K562 (cell line): ENCODE data around the gene RHBDF2. TPM values are rescaled to one million over a fixed set of nuclear protein-coding genes. Genes with fewer than 3 reads are reported as not detected.

Source experiments
- ATAC-seq: fragments of 200-7000 bp; cut with Tn5 transposase; 3 replicates; pipeline ENCODE4 v1.9.1; 2020; ENCODE audit warnings: moderate library complexity
- BruUV-seq: library from RNA; stranded (reverse); fragments of 400-500 nt; replicated peaks from 2 replicates; lab custom pipeline; 2021; lab: Mats Ljungman, UMichigan
- CTCF ChIA-PET: fragments of 300-600 bp; formaldehyde crosslinking; extraction: SDS; loops from one replicate; lab custom pipeline; 2021; ENCODE audit warnings: low intra/inter-chr PET ratio; lab: Yijun Ruan, JAX
- POLR2A ChIA-PET: fragments of 300-600, 350-650 bp; sonication (Branson Sonifier 250); formaldehyde crosslinking; extraction: SDS; loops from one replicate; lab custom pipeline; 2021; ENCODE audit warnings: antibody characterized with exemption, inconsistent platforms; lab: Yijun Ruan, JAX
- DNase-seq, 4 experiments: peaks; one replicate each; pipeline versions ENCODE4 v3.0.0 to v3.0.0-alpha.2; 2011 to 2018; ENCODE audit warnings: low spot score in 3 of 4, mixed read lengths in 3 of 4; ENCODE audit errors: extremely low read depth in 1 of 4
- FAIRE-seq: peaks from 2 replicates; lab custom pipeline; 2011; peaks lifted over from hg19 to GRCh38; lab: Jason Lieb, UNC
- H2AFZ ChIP-seq: 2 replicates; pipeline ENCODE4 v1.6.0; 2011; ENCODE audit warnings: low read depth, low read length, control low read depth, inconsistent platforms
- H3K27ac ChIP-seq: fragments of 200-600 bp; 3 replicates; pipeline ENCODE4 v1.8.0; 2011; ENCODE audit warnings: low read depth, mild to moderate bottlenecking, control low read depth, inconsistent platforms, low read length, moderate library complexity, mixed read lengths; ENCODE audit errors: extremely low read depth
- H3K27me3 ChIP-seq, 2 experiments: fragments of 300-600 bp in 1 of 2; 2 replicates in 1 of 2; 3 replicates in 1 of 2; pipeline versions ENCODE4 v1.6.0 to v1.8.0; 2011; ENCODE audit warnings: inconsistent platforms in 2 of 2, low read length in 2 of 2, mild to moderate bottlenecking in 1 of 2, mixed read lengths in 1 of 2, moderate library complexity in 1 of 2; ENCODE audit not compliant: control insufficient read depth in 2 of 2, insufficient read depth in 2 of 2
- H3K36me3 ChIP-seq: fragments of 300-600 bp; 3 replicates; pipeline ENCODE4 v1.8.0; 2011; ENCODE audit warnings: mild to moderate bottlenecking, low read length, inconsistent platforms; ENCODE audit not compliant: control insufficient read depth, insufficient read depth
- H3K4me1 ChIP-seq, 2 experiments: fragments of 200-600 bp in 1 of 2; replicated peaks in 1 of 2; 2 replicates in 1 of 2; 3 replicates in 1 of 2; pipeline versions ENCODE4 v1.5.1 to v1.8.0; 2011; ENCODE audit warnings: inconsistent platforms in 2 of 2, low read length in 2 of 2, mild to moderate bottlenecking in 1 of 2, mixed read lengths in 1 of 2, moderate library complexity in 1 of 2; ENCODE audit not compliant: control insufficient read depth in 2 of 2, insufficient read depth in 2 of 2
- H3K4me2 ChIP-seq: 2 replicates; pipeline ENCODE4 v1.6.1; 2011; ENCODE audit warnings: low read length, control low read depth, inconsistent platforms, mixed read lengths; ENCODE audit not compliant: insufficient read depth
- H3K4me3 ChIP-seq: fragments of 200-600 bp; sonication (generic), shearing (Covaris generic); 2 replicates; pipeline ENCODE4 v1.5.1; 2016; ENCODE audit warnings: control low read depth, inconsistent platforms
- H3K79me2 ChIP-seq: fragments of 200-600 bp; 3 replicates; pipeline ENCODE4 v1.8.0; 2011; ENCODE audit warnings: low read length, inconsistent platforms; ENCODE audit not compliant: control insufficient read depth, insufficient read depth
- H3K9ac ChIP-seq, 2 experiments: 2 replicates each; pipeline versions ENCODE4 v1.6.0 to v1.6.1; 2011; ENCODE audit warnings: low read depth in 2 of 2, low read length in 2 of 2, control low read depth in 1 of 2, inconsistent platforms in 1 of 2, mild to moderate bottlenecking in 1 of 2, mixed read lengths in 1 of 2; ENCODE audit not compliant: insufficient read depth in 1 of 2
- H3K9me1 ChIP-seq: one replicate; pipeline ENCODE4 v1.6.0; 2011; ENCODE audit warnings: inconsistent platforms, mild to moderate bottlenecking, low read length, moderate library complexity; ENCODE audit not compliant: control insufficient read depth, insufficient read depth
- H3K9me3 ChIP-seq: replicated peaks from 2 replicates; pipeline ENCODE4 v1.5.1; 2011; ENCODE audit warnings: low read depth, low read length, inconsistent platforms; ENCODE audit not compliant: control insufficient read depth, insufficient read depth
- H4K20me1 ChIP-seq: replicated peaks from 2 replicates; pipeline ENCODE4 v1.6.1; 2011; ENCODE audit warnings: low read length, inconsistent platforms, mixed read lengths; ENCODE audit not compliant: control insufficient read depth, insufficient read depth
- CCNT2 ChIP-seq: IDR thresholded peaks from 2 replicates; pipeline ENCODE4 v1.6.1; 2011; ENCODE audit warnings: borderline replicate concordance, low read depth, mild to moderate bottlenecking, moderate library complexity, mixed read lengths, low read length; ENCODE audit not compliant: insufficient read length; ENCODE audit errors: extremely low read depth
- EGR1 ChIP-seq: fragments of 450-650 bp; conservative IDR thresholded peaks from 2 replicates; pipeline ENCODE4 v1.6.1; 2017; ENCODE audit warnings: mild to moderate bottlenecking
- HEY1 ChIP-seq: fragments of 250-450 bp; sonication (Bioruptor Pico); IDR thresholded peaks from 2 replicates; pipeline ENCODE4 v1.5.0; 2020; ENCODE audit warnings: mild to moderate bottlenecking, moderate library complexity, borderline replicate concordance
- LCOR ChIP-seq: sonication (generic); formaldehyde crosslinking; IDR thresholded peaks from 2 replicates; pipeline ENCODE4 v1.8.0; 2022; ENCODE audit warnings: mild to moderate bottlenecking, missing genetic modification reagents
- POLR2H ChIP-seq: IDR thresholded peaks from 2 replicates; pipeline ENCODE4 v1.6.1; 2016; ENCODE audit warnings: missing genetic modification characterization, low read depth, mild to moderate bottlenecking, control low read depth, missing compliant biosample characterization, moderate library complexity
- SMARCE1 ChIP-seq: fragments of 450-650 bp; IDR thresholded peaks from 2 replicates; pipeline ENCODE4 v1.7.1; 2016; ENCODE audit warnings: mild to moderate bottlenecking
- SOX6 ChIP-seq: fragments of 450-650 bp; IDR thresholded peaks from 2 replicates; pipeline ENCODE4 v1.6.1; 2014; ENCODE audit warnings: mild to moderate bottlenecking
- SRSF9 ChIP-seq: fragments of 200-400 bp; formaldehyde crosslinking; IDR thresholded peaks from 2 replicates; pipeline ENCODE4 v1.6.1; 2017; ENCODE audit warnings: low read depth, low read length, borderline replicate concordance
- STAG1 ChIP-seq: sonication (generic); formaldehyde crosslinking; IDR thresholded peaks from 2 replicates; pipeline ENCODE4 v1.5.0; 2020; ENCODE audit warnings: missing genetic modification reagents, borderline replicate concordance
- TCFL5 ChIP-seq: fragments of 250-450 bp; sonication (Bioruptor Pico); conservative IDR thresholded peaks from 2 replicates; pipeline ENCODE4 v1.6.1; 2021; ENCODE audit warnings: mild to moderate bottlenecking, moderate library complexity, matching md5 sums
- ZBTB7A ChIP-seq: IDR thresholded peaks from 2 replicates; pipeline ENCODE4 v1.6.1; 2011; ENCODE audit warnings: low read depth, mild to moderate bottlenecking, low read length, moderate library complexity, borderline replicate concordance; ENCODE audit not compliant: control insufficient read depth
- ZNF436 ChIP-seq: fragments of 250-450, 450-650 bp; sonication (Bioruptor Pico); formaldehyde crosslinking; IDR thresholded peaks from 2 replicates; pipeline ENCODE4 v1.7.0; 2020; ENCODE audit warnings: mild to moderate bottlenecking
- WGBS: fragments of 100-300 bp; shearing (Covaris generic); methylation state at CpG from one replicate; pipeline ENCODE4 v1.1.6; 2016; ENCODE audit warnings: low coverage, mixed read lengths; ENCODE audit not compliant: insufficient coverage; ENCODE audit errors: missing lambda C conversion rate; 5-methylcytosine and 5-hydroxymethylcytosine counted together
- in situ Hi-C: fragments of 300-500 bp; cut with MboI; formaldehyde crosslinking; loops from 4 replicates; pipeline ENCODE4 v1.15.0; 2018; ENCODE audit warnings: inconsistent platforms, mixed read lengths
- intact Hi-C: fragments of 100-400 bp; cut with micrococcal nuclease; formaldehyde crosslinking; loops from 2 replicates; pipeline ENCODE4 v1.14.2; 2022
- polyA plus RNA-seq, 8 experiments: library from polyadenylated mRNA; depleted of rRNA in 4 of 8; stranded (reverse) in 5 of 8; unstranded in 3 of 8; fragments of >200 nt; fragmentation: Nextera tagmentation in 2 of 8; fragmentation: Illumina TruSeq in 1 of 8; extraction: Ambion mirVana in 2 of 8; extraction: Trizol in 1 of 8; gene quantifications; 2 replicates each; pipeline versions ENCODE4 v1.2.1 to v1.2.3, GENCODE V29; 2011 to 2014; ENCODE audit warnings: inconsistent platforms in 1 of 8, missing spikeins in 1 of 8
- total RNA-seq, 7 experiments: library from RNA; depleted of rRNA in 6 of 7; stranded (reverse); fragments of >200 nt in 6 of 7; fragmentation: Illumina TruSeq in 2 of 7; extraction: Trizol in 2 of 7; gene quantifications; 2 replicates each; pipeline versions ENCODE4 v1.2.1 to v1.2.3, GENCODE V29; 2011 to 2021; ENCODE audit warnings: low replicate concordance in 1 of 7
- TF ChIP-seq, protein P1 (sequence below): fragments of 200-800 bp; sonication (Bioruptor generic); IDR thresholded peaks from 2 replicates; pipeline ENCODE4 v1.6.1; 2017; ENCODE audit warnings: missing genetic modification characterization, missing compliant biosample characterization
- TF ChIP-seq, protein P2 (sequence below), 2 experiments: fragments of 450-650 bp in 1 of 2; sonication (generic) in 1 of 2; formaldehyde crosslinking; conservative IDR thresholded peaks; 2 replicates each; pipeline versions ENCODE4 v1.4.0 to v1.8.1; 2020 to 2022; ENCODE audit warnings: mild to moderate bottlenecking in 1 of 2, missing genetic modification reagents in 1 of 2

RHBDF2 gene
- total and polyA plus RNA-seq, 9 of the 15 experiments (the other 6 are each of a cell fraction or from before 2014, with no cell fraction given): 0.04 to 2.8 (median 1.1) TPM

DNA sequence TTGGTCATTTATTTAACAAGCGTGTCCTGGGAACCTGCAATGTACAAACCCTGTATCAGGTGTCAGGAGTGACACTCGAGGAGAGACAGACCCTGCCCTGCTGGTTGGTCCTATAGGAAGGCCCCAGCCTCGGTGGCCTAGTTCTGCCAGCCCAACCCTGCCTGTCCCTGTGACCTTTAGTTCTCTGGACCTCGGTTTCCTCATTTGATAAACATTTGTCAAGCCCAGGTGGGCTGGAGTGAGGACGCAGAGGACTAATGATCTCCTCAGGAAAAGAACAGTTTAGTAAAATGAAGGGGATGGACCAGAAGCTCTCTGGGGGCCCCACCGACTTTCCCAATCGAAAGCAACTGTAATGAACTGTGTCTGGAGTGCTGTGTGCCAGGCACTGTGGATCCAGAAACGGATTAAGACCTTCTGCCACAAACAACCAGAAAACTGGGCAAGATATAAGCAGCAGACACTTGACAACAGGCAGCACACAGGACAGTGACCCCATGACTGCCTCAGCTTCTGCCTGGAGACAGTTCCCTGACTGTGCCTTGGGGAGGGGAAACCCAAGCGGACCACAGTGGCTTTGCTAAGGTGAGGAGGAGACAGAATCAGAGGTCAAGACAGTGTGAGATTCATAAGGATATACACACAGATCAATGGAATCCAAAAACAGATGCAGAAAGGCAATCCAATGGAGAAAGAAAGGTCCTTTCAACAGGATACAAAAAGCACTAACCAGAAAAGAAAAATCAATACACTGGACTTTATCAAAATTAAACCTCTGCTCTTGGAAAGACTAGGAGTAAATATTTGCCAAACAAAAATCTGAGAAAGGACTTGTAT is 47.4 kb upstream of the RHBDF2 start:
- intact Hi-C loops (loop anchor here (5.0 kb wide), 1 partner anchor 41 kb away; no protein-coding TSS in a partner anchor), in situ Hi-C loops (no loop called here)
- Histone ChIP-seq H3K4me3 (no peak overlapping the region), H2AFZ (no peak overlapping the region), H3K9ac (no peak overlapping the region; a peak in 1 of 4 replicates), H3K27ac (no peak overlapping the region), H3K4me1 (peaks cover 0 to 33% of the 10 kb centered on the region in 2 experiments; a peak in 3 of 5 replicates), H3K79me2 (no peaks in the 10 kb centered on the region), H3K4me2 (no peak overlapping the region), H3K36me3 (no peaks in the 10 kb centered on the region), H4K20me1 (no peaks in the 10 kb centered on the region), H3K27me3 (no peaks in the 10 kb centered on the region), H3K9me1 (no peaks in the 10 kb centered on the region), H3K9me3 (no peaks in the 10 kb centered on the region)
- CTCF ChIA-PET: interaction anchor here (0.7 to 2.1 kb wide), 3 partner anchors 26 to 83 kb away, joined by 4 to 24 read pairs (median 8); no protein-coding TSS in a partner anchor
- ATAC-seq (no peak), DNase-seq (no peak), FAIRE-seq (no peak)
- WGBS: 38% methylated on average over 8 of the region's 9 CpGs
- no TSS peak for BruUV-seq
- POLR2A ChIA-PET: interaction anchor here (0.6 to 1.0 kb wide), 4 partner anchors 9 to 145 kb away, joined by 3 to 5 read pairs (median 4); no protein-coding TSS in a partner anchor
- TF ChIP-seq EGR1 (no peak), ZNF436 (CRISPR knock-in tag) (no peak), STAG1 (no peak), SOX6 (no peak), SMARCE1 (no peak), LCOR (CRISPR knock-in tag) (no peak), POLR2H (no peak), CCNT2 (no peak), ZBTB7A (no peak), SRSF9 (no peak), HEY1 (CRISPR knock-in tag) (no peak), TCFL5 (no peak)
- TF ChIP-seq, protein P1, sequence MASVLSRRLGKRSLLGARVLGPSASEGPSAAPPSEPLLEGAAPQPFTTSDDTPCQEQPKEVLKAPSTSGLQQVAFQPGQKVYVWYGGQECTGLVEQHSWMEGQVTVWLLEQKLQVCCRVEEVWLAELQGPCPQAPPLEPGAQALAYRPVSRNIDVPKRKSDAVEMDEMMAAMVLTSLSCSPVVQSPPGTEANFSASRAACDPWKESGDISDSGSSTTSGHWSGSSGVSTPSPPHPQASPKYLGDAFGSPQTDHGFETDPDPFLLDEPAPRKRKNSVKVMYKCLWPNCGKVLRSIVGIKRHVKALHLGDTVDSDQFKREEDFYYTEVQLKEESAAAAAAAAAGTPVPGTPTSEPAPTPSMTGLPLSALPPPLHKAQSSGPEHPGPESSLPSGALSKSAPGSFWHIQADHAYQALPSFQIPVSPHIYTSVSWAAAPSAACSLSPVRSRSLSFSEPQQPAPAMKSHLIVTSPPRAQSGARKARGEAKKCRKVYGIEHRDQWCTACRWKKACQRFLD (CRISPR knock-in tag): no peak
- TF ChIP-seq, protein P2, sequence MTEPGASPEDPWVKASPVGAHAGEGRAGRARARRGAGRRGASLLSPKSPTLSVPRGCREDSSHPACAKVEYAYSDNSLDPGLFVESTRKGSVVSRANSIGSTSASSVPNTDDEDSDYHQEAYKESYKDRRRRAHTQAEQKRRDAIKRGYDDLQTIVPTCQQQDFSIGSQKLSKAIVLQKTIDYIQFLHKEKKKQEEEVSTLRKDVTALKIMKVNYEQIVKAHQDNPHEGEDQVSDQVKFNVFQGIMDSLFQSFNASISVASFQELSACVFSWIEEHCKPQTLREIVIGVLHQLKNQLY (CRISPR knock-in tag; conservative IDR thresholded peaks at IDR 0.05): no peak
